Bronchial epithelial cell (primary cell): ENCODE measurements around the gene ORC1. TPM values are rescaled to one million over a fixed set of nuclear protein-coding genes. Genes with fewer than 3 reads are reported as not detected.
A peak's percentile ranks its signal among the peaks of the same experiment; 100 is the strongest.

Experiments used
- DNase-seq: peaks from one replicate; pipeline ENCODE4 v3.0.0-alpha.2; 2010; ENCODE audit warnings: low read depth
- FAIRE-seq: peaks from 2 replicates; lab custom pipeline; 2011; peaks lifted over from hg19 to GRCh38; lab: Jason Lieb, UNC
- H3K27me3 ChIP-seq: 2 replicates; pipeline ENCODE4 v1.5.1; 2011; ENCODE audit warnings: low read length; ENCODE audit not compliant: control insufficient read depth, insufficient read depth
- H3K36me3 ChIP-seq: 2 replicates; pipeline ENCODE4 v1.5.1; 2011; ENCODE audit warnings: low read length; ENCODE audit not compliant: control insufficient read depth, insufficient read depth
- H3K4me3 ChIP-seq: 2 replicates; pipeline ENCODE4 v1.5.1; 2011; ENCODE audit warnings: mild to moderate bottlenecking, low read depth, low read length, control low read depth
- total RNA-seq: library from RNA; depleted of rRNA; stranded (reverse); fragments of >200 nt; gene quantifications from 2 replicates; pipeline ENCODE4 v1.2.1, GENCODE V29; 2014
- TF ChIP-seq, protein P1 (sequence below): IDR thresholded peaks from 2 replicates; pipeline ENCODE4 v1.5.1; 2011; ENCODE audit warnings: mild to moderate bottlenecking, moderate library complexity, low read length, control low read depth, inconsistent platforms; ENCODE audit not compliant: insufficient read depth, severe bottlenecking

ORC1 gene
- total RNA-seq, 1 donor from 2014 or later, result 0.26 TPM

DNA sequence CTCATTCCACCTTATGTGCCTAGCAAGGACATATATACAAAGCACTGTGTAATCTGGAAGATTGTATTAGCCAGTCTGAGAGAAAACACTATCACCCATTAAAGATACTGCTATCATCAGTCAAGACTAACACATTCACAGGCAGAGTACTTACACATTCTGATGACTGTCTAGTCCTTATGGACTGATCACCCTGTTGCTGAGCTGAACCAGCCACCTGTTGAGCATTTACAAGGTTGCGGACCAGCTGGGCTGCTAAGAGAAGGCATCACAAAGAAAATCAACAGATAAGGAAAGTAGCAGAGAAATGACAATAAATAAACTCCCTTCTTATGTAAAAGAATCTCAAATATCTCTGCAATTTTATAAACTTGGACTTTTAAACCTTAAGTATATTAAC, 31.0 kb upstream of the ORC1 start:
- H3K27me3 ChIP-seq, result no peaks in the 10 kb centered on the region
- TF ChIP-seq, protein P1, sequence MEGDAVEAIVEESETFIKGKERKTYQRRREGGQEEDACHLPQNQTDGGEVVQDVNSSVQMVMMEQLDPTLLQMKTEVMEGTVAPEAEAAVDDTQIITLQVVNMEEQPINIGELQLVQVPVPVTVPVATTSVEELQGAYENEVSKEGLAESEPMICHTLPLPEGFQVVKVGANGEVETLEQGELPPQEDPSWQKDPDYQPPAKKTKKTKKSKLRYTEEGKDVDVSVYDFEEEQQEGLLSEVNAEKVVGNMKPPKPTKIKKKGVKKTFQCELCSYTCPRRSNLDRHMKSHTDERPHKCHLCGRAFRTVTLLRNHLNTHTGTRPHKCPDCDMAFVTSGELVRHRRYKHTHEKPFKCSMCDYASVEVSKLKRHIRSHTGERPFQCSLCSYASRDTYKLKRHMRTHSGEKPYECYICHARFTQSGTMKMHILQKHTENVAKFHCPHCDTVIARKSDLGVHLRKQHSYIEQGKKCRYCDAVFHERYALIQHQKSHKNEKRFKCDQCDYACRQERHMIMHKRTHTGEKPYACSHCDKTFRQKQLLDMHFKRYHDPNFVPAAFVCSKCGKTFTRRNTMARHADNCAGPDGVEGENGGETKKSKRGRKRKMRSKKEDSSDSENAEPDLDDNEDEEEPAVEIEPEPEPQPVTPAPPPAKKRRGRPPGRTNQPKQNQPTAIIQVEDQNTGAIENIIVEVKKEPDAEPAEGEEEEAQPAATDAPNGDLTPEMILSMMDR, result no peak
- no peak overlapping the region for H3K4me3 ChIP-seq
- H3K36me3 ChIP-seq, result peaks cover 4% of the 10 kb centered on the region
- DNase-seq (no peak), FAIRE-seq (no peak)

DNA sequence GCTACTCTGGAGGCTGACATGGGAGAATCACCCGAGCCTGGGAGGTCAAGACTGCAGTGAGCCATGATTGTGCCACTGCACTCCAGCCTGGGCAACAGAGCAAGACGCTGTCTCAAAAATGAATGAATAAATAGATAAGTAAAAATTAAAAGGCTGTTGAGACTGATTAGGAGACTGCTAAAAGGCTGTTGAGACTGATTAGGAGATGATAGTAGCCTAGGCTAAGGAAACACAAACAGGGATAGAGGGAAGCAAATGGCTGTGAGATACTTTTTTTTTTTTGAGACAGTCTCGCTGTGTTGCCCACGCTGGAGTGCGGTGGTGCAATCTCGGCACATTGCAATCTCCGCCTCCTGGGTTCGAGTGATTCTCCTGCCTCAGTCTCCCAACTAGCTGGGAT, 28.6 kb upstream of the ORC1 start:
- no peak for FAIRE-seq

DNA sequence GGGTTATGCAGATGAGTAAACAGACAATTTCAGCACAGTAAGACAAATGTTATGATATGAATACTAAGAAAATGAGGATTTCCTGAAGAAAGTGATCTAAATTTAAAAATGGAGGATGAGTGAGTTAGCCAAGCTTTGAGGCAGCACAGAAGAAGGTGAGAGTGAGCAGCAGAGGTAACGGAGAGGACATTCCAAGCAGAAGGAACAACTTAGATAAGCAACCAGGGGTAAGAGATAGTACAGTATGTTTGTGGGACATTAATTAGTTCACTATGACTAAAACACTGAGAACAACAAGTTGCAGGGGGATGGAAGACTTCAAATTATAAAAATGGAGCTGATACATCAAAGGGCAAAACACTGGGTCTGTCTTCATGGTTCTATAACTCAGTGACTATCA, 22.9 kb upstream of the ORC1 start:
- TF ChIP-seq, protein P1, result no peak
- FAIRE-seq, result no peak
- Histone ChIP-seq H3K4me3 (no peak overlapping the region), H3K27me3 (no peaks in the 10 kb centered on the region), H3K36me3 (peaks cover 5% of the 10 kb centered on the region)
- DNase-seq, result no peak

More for the DNA sequence above, 28.6 kb upstream of the ORC1 start:
- DNase-seq, result no peak
- TF ChIP-seq, protein P1, result no peak
- no peaks in the 10 kb centered on the region for H3K27me3 ChIP-seq
- H3K36me3 ChIP-seq, result peaks cover 4% of the 10 kb centered on the region
- H3K4me3 ChIP-seq, result no peak overlapping the region

DNA sequence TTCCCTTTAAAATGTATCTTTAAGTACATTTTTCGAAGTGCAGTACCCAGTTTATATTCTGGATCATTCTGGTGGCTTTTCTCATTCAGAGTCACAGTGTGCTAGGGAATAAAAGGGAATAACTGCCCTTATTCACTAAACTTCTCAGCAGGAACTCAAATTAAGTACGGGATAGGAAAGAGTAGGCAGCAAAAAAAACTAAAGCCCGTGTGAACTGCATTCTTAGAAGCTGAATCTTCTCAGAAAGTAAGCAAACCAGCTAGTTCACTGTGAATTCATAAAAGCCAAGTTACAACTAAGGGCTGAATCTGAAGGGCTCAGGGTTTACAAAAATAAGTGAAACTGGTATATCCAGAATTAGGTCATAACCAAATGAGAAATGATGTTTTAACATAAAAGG, 22.1 kb upstream of the ORC1 start:
- no peaks in the 10 kb centered on the region for H3K27me3 ChIP-seq
- no peak overlapping the region for H3K4me3 ChIP-seq
- DNase-seq, result peak; percentile 60
- TF ChIP-seq, protein P1, result no peak
- no peak for FAIRE-seq
- peaks cover 5% of the 10 kb centered on the region for H3K36me3 ChIP-seq

DNA sequence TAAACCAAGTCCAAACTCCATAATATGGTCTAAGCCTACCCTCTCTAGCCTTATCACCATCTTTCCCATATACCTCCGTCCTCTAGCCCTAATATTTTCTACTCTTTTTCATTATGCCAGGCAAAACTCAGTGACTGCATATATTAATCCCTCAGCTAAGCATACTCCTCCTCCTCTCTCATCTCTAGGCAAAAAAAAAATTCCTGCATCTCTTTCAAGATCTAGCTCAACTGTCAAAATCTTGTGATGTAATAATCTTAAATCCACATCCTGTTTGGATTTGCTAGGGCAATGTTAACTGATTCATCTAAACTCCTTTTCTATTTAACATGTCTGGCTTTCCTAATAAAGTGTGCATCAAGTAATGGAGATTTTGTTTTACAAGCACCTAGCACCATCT, 20.6 kb upstream of the ORC1 start:
- Histone ChIP-seq H3K4me3 (no peak overlapping the region), H3K36me3 (peaks cover 3% of the 10 kb centered on the region), H3K27me3 (no peaks in the 10 kb centered on the region)
- TF ChIP-seq, protein P1, result no peak
- FAIRE-seq (no peak), DNase-seq (peak; percentile 12)

DNA sequence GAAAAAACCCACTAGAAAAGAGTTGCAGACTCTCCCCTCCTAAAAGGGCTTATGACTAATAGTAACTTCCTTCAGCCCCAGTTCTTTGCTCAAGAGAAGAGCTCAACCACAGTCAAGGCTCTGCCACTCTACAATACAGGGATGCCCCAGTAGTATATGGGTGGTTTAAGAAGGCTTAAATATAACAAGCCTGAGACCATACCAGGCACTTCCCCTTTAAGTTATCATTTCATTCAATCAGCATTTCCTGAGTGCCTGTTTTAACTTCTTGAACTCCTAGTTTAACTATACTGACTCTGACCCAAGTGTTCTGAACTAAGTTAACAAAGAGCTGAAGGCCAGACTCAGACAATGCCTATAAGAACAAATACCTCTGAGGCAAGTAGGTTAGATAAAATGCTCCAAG, 20.0 kb upstream of the ORC1 start:
- TF ChIP-seq, protein P1, result no peak
- Histone ChIP-seq H3K4me3 (no peak overlapping the region), H3K27me3 (no peaks in the 10 kb centered on the region), H3K36me3 (peaks cover 3% of the 10 kb centered on the region)
- FAIRE-seq (no peak), DNase-seq (no peak)
